HL-60/S4 (cell line): ENCODE measurements around the gene SERPINE2.
"Not testable (repeated sequence)": the region's sequence is repeated elsewhere in the genome, so short reads cannot be mapped to it uniquely, and the experiment has no call there.

ENCODE experiments used
- in situ Hi-C: fragments of 300-500 bp; cut with MboI; formaldehyde crosslinking; loops from 2 replicates; pipeline ENCODE4 v1.14.3; 2022; ENCODE audit warnings: low sequenced_read_pairs

SERPINE2 gene

GRCh38 chr2:224017957-224018356 is 21.1 kb downstream of the SERPINE2 start:
- in situ Hi-C loops, result no loop called here

DNA sequence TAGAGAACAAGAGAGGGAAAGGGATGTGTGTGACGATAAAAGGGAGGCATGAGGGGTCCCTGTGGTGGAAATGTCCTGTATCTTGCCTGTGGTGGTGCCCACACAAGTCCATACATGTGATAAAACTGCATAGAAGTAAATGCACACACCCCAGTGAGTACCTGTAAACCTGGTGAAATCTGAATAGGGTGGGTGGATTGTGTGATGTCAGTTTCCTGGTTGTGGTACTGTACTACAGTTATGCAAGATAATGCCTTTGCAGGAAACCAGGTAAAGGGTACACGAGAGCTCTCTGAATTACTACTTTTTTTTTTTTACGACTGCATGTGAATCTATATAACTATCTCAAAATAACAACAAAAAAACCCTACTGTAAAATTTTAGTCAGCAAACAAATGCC is 22.1 kb downstream of the SERPINE2 start:
- in situ Hi-C loops, result no loop called here

GRCh38 chr2:224014336-224014735 is 24.8 kb downstream of the SERPINE2 start:
- in situ Hi-C loops, result no loop called here

- in situ Hi-C loops, result no loop called here
These were observed 27.2 kb downstream of the SERPINE2 start for GRCh38 chr2:224011837-224012236.

DNA sequence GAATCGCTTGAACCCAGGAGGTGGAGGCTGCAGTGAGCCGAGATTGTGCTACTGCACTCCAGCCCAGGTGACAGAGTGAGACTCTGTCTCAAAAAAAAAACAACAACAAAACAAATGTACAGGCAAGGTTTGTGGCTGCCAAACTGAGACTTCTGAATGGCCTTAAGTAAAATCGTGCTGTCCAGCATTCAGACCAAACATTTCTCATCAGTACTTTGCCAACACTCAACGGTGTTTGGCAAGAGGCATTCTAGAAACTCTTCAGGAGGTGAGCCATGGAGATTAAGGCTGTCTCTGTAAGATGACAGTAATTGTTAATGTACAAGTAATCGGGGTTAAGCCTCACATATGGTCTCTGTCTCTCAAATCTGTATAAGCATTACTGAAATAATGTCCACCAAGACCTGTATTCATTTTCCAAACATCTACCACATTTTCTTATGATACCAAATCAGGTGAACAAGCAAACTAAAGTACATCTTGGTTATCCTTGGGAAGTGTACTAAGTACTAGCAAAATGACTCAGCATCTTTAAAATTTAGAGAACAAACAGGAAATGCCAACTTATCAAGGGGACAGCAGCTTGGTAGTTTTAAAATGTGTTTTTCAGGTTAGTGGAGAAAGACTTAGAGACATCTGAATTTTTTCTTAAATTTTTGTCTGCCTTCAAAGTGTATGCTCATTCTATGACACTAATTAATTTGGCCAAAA is 29.3 kb downstream of the SERPINE2 start:
- in situ Hi-C loops, result no loop called here

DNA sequence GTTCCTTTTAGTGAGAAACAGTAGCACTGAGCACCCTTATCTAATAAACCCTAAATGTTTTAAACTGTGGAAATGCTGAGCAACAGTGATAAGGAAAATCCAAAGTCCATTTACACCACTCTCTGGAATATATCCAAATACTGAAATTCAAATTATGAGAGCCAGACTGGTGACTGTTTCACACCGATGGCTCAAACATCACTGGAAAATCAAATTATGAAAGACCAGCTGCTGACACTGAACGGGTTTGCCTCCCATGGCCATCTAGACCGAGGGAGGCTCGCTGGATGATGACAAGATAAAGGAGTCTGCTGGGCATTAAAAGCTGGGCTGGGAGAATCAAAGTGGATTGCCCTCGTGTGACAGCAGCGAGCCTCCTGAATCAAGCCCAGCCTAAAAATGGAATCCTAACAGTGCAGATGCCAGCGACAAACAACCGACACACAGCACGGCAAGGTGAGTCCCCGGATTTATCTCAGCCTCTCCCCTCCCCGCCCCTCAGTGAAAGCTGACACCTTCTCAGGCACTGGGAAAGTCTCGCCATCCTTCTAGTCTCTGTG is 30.3 kb downstream of the SERPINE2 start:
- in situ Hi-C loops, result no loop called here

DNA sequence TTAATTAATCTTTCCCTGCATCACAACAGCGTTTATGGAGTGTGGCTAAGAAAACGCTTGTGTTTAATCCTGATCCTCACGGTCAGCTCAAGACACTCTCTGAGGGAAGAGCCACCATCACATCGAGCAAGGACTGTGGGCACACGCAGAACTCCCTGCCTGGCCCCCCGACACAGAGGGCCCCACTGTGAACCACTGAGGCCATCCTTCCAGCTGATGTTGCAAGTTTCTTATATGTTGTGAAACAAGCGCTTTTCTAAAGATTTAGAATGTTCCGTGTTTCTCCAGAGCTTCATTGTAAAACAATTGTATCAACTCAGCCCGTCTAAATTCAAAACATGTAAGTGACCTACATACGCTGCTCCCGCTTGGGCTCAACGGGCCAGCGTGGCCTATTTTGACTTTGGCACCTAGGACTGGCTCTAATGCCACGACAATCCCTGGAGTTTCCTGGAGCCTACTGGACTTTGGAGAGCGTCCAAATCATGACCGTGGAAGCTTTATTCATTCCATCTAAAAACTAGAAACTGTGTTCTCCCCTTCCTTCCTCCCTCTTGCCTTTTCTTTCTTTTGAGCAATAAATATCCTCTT is 34.9 kb downstream of the SERPINE2 start:
- in situ Hi-C loops, result no loop called here

- in situ Hi-C loops, result not testable (repeated sequence)
These were observed 38.4 kb downstream of the SERPINE2 start for GRCh38 chr2:224000662-224001061.

DNA sequence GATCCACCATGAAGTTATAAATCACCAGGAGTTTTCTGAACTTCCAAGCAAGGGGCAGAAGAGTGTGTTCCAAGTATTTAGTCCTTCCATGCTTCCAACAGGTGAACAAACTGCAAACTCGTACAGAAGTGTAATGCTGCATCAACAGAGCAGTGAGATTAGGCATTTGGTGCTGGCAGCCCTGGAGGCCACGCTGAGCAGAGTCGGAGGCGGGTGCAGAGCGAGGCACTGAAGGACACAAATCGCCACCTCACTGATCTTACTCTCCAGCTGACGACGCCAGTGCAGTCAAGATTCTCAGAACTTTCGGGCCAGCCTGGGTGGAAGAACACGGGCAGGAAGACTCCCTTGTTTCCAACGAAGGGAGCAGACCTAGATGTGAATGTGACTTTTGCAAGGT is 39.2 kb downstream of the SERPINE2 start:
- in situ Hi-C loops, result no loop called here

DNA sequence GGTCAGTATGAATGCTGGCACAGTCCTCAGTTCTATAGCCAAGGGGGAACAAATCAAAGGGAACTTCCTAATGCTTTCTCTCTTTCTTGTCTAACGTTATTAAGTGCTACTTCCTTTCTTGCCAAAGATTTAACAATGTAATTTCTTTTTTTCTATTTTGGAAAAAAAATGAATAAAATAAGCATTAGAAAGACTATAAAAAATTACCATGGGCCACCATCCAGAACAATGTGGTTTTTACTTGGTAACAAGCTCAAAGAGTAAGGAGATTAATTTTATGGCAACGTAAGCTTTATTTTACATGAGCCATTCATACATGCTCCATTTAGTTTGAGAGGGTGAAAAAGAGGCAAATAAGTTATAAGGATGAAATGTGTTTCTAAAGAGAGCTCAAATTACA is 40.1 kb downstream of the SERPINE2 start:
- in situ Hi-C loops, result no loop called here

- in situ Hi-C loops, result no loop called here
These were observed 41.1 kb downstream of the SERPINE2 start for GRCh38 chr2:223997938-223998337.

GRCh38 chr2:223996391-223996790 is 42.7 kb downstream of the SERPINE2 start:
- in situ Hi-C loops, result no loop called here

GRCh38 chr2:223995569-223995968 is 43.5 kb downstream of the SERPINE2 start:
- in situ Hi-C loops, result no loop called here

GRCh38 chr2:223994562-223995162 is 44.4 kb downstream of the SERPINE2 start:
- in situ Hi-C loops, result no loop called here

DNA sequence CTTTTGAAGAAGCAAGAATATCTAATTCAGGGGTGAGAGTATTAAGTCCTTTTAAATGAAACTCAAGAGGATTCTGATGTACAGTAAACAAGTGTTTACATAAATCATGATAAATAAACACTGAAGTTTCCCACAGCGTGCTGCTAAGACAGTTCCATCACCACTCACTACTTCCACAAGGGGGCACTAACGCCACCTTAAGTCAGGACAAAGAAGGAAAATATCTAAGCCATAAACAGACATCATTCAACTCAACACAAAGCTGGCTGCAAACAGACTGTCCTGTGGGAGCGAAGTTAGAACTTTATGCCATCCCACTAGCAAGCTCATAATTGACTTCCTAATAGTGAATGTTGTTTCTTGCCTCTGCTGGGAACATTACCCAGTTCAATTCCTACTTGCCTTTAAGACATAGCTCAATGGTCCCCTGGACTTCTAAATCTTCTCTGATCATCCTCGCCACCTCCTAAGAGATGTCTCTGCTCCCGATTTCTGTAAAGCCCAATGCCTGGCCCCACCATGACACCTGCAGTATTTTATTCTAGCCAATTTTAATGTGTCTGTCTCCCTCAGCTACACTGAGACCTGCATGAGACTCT is 45.4 kb downstream of the SERPINE2 start:
- in situ Hi-C loops, result no loop called here

GRCh38 chr2:223991611-223992010 is 47.5 kb downstream of the SERPINE2 start:
- in situ Hi-C loops, result no loop called here

- in situ Hi-C loops, result loop anchor here (10.0 kb wide), 1 partner anchor 285 kb away; no protein-coding TSS in a partner anchor
These were observed 49.2 kb downstream of the SERPINE2 start for GRCh38 chr2:223989856-223990232.

- in situ Hi-C loops, result loop anchor here (10.0 kb wide), 1 partner anchor 285 kb away; no protein-coding TSS in a partner anchor
These were observed 49.8 kb downstream of the SERPINE2 start for GRCh38 chr2:223989206-223989855.

GRCh38 chr2:223981241-223981640 is 57.8 kb downstream of the SERPINE2 start:
- in situ Hi-C loops, result loop anchor here (10.0 kb wide), 1 partner anchor 294 kb away; no protein-coding TSS in a partner anchor

GRCh38 chr2:223980803-223981202 is 58.3 kb downstream of the SERPINE2 start:
- in situ Hi-C loops, result loop anchor here (10.0 kb wide), 1 partner anchor 294 kb away; no protein-coding TSS in a partner anchor

- in situ Hi-C loops, result loop anchor here (10.0 kb wide), 1 partner anchor 294 kb away; no protein-coding TSS in a partner anchor
These were observed 58.7 kb downstream of the SERPINE2 start for GRCh38 chr2:223980397-223980735.
